ENCODE results near the gene SIGLECL1.
A peak's percentile ranks its signal among the peaks of the same experiment; 100 is the strongest.

Gene SIGLECL1
- 0 to 0.88 (median 0.03) reads per million in 17 experiments for total RNA-seq

DNA sequence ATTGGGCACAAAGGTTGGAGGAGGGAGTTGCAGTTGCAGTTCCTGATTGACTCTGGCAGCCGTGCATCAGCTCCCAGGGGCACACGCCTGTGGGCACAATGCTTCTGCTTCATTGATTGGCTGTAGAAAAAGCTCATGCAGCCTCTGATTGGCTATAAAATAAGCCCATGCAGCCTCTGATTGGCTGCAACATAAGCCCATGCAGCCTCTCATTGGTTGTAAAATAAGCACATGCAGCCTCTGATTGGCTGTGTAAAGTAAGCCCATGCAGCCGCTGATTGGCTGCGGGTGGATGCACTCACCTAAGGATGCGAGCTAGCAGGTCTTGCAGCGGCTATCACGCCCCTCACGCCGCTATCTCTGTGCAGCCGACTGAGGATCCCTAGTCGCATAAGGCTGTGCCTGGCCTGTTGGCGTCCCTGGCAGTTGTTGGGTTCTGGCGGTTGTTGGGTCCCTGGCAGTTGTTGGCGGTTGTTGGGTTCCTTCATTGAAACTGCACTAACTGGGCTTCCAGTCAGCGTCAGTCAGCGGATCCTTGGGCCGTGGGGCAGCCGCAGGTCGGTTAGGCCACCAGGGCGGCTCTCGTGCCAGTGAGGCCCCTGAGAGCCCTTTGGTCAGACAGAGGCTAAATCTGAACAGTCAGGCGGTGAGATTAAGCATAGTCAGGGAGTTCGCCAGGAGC is at the start of gene SIGLECL1:
Gene SIGLECL1 (plus strand): TSS at position 295 of the 682 bp plus-strand sequence. CDS start 12,993 bp downstream, outside the sequence.
- no peak for DNase-seq

DNA sequence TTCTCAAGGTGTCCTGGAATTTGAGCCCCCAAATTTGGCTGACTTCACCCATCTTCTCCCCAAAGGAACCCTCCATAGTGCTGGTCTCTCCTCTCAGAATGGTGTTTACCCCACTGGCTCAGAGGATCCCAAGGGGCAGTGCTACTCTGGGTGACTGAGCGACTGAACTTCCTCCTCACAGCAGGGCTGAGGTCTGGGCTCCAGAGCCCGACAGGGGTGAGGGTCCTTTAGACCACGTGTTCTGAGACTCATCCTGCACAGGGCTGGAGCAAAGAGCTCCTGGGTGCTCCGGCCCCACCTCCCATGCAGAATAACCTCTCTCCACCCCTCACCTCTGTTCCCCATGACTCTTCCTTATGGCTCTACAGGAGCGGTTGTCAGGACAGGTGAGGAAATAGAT is 49.2 kb upstream of the SIGLECL1 start:
- DNase-seq = no peak

DNA sequence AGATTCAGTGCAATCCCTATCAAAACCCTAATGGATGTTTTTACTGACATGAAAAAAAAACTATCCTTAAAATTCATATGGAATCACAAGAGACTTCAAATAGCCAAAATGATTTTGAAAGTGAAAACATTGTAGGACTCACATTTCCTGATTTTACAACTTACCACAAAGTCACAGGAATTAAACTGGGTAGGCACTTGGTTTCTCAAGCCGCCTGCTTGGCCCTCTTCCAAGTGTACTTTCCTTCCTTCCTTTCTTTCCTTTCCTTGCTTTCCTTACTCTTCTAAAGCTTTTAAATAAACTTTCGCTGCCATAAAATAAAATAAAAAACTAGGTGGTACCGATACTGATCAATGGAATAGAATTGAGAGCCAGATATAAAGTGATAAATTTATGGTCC is 47.0 kb upstream of the SIGLECL1 start:
- peak; percentile 39 to 72 (median 60) for DNase-seq

GRCh38 chr19:51204321-51204720 is 46.6 kb upstream of the SIGLECL1 start:
- no peak for DNase-seq

- no peak for DNase-seq
Measured at GRCh38 chr19:51207747-51208146, 43.1 kb upstream of the SIGLECL1 start.

- DNase-seq = no peak
Measured at GRCh38 chr19:51210191-51210784, 40.6 kb upstream of the SIGLECL1 start.

- peak; percentile 73 to 88 (median 86) for DNase-seq
Measured at GRCh38 chr19:51210874-51211361, 40.0 kb upstream of the SIGLECL1 start.

DNA sequence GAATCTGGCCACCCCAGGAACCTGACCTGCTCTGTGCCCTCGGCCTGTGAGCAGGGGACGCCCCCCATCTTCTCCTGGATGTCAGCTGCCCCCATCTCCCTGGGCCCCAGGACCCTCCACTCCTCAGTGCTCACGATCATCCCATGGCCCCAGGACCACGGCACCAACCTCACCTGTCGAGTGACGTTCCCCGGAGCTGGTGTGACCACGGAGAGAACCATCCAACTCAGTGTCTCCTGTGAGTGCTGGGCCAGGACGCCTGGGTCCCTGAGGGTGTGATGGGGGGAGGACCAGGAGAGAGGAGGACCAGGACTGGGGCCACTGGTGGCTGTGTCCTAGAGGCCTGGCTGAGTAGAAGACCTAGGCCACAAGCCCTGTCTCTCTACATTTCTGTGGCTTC is 39.0 kb upstream of the SIGLECL1 start:
- DNase-seq = no peak

DNA sequence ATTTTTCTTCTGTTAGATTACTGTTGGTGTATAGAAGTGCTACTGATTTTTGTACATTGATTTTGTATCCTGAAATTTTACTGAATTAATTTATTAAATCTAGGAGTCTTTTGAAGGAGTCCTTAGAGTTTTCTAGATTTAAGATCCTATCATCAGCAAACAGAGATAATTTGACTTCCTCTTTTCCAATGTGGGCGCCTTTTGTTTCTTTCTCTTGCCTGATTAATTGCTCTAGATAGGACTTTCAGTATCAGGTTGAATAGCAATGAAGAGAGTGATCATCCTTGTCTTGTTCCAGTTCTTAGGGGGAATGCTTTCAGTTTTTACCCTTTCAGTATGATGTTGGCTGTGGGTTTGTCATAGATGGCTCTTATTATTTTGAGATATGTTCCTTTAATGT is 31.6 kb upstream of the SIGLECL1 start:
- peak in 2 of 4 experiments; percentile 38 to 46 for DNase-seq

DNA sequence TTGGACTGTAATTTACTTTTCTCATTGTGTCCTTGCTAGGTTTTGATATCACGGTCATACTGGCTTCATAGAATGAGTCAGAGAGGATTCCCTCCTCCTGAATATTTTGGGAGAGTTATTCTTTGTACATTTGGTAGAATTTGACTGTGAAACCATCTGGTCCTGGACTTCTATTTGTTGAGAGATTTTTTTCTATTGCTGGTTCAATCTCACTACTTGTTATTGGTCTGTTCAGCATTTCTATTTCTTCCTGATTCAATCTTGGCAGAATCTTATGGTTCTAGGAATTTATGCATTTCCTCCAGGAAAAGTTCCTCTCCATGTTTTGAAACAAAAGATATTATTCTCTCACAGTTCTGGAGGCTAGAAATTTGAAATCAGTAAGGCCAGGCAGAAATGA is 30.9 kb upstream of the SIGLECL1 start:
- no peak for DNase-seq

GRCh38 chr19:51220996-51221395 is 29.9 kb upstream of the SIGLECL1 start:
- no peak for DNase-seq

- DNase-seq = no peak
Measured at GRCh38 chr19:51224163-51224641, 26.7 kb upstream of the SIGLECL1 start.

- DNase-seq = peak; percentile 80 to 91 (median 89)
Measured at GRCh38 chr19:51224898-51225393, 25.9 kb upstream of the SIGLECL1 start, which contains the start of gene CD33. TSS of gene CD33 (plus strand) at chr19:51225080. CDS start at chr19:51225119, 39 bp downstream.

GRCh38 chr19:51226067-51226466 is 24.8 kb upstream of the SIGLECL1 start:
- DNase-seq = peak in 3 of 4 experiments; percentile 21 to 37 (median 24)

DNA sequence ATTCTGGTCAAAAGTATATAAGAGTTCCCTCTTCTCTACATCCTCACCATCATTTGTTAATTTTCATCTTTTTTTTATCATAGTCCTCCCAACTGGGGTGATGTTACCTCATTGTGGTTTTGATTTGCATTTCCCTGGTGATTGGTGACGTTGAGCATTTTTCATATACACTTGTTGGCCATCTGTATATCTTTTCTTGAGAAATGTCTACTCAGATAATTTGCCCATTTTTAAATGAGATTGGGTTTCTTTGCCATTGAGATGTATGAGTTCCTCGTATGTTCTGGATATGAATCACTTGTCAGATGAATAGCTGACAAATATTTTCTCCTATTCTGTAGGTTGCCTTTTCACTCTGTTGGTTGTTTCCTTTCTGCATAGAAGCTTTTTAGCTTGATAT is 23.6 kb upstream of the SIGLECL1 start:
- DNase-seq = no peak

- DNase-seq = no peak
Measured at GRCh38 chr19:51227966-51228365, 22.9 kb upstream of the SIGLECL1 start.

- DNase-seq = no peak
Measured at GRCh38 chr19:51240866-51241265, 10.0 kb upstream of the SIGLECL1 start.

GRCh38 chr19:51242881-51243630 is 7.8 kb upstream of the SIGLECL1 start:
- peak in 3 of 4 experiments; percentile 21 to 53 (median 52) for DNase-seq

DNA sequence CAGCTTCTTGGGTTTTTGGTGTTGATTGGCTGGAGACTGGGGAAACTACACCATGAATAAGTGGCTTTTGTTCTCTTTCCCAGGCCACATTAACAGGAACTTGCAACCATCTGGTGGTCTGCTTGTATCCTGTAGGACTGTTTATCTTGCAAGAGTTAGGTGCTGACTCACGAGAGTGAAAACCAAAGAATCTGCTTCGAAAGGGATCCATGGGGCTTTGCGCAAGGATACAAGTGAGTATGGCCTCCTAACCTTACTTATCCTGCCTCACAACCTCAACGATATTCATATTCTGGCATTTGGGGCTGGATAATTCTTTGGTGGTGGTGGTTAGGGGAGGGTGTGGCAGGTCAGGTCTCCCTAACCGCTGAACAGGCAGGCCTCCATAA is 4.7 kb upstream of the SIGLECL1 start:
- DNase-seq = peak; percentile 70 to 94 (median 85)

DNA sequence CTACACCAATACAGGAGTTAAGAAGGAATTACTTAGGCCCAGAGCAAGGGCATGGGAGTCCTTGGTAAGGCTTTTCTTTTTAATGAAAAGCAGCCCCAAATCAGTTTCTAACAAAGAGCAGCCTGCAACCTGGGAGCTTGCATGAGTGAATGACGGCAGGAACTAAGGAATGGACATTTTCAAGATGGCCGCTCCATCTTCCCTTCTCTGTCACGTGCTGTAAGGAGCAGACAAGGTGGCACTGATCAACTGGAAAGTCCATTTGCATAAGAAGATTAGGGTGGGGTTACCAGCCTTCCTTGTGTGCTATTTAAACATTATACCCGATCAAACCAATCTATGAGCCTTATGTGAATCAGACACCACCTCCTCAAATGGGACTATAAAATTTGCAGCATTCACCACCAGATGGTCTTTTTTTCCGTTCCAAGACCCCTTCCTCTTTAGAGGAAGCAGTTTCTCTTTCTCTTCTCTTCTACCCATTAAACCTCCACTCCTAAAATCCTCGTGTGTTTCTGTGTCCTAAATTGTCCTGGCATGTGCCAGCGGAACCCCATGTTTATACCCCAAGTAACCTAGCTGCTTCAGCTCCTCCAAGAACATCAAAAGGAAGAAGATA is 2.8 kb upstream of the SIGLECL1 start:
- no peak for DNase-seq

GRCh38 chr19:51251468-51251820 is 564 bp downstream of the SIGLECL1 start:
- no peak for DNase-seq

- DNase-seq = peak in 2 of 4 experiments; percentile 36 to 41
Measured at GRCh38 chr19:51252306-51253079, 1.6 kb downstream of the SIGLECL1 start.

Measured in suppressor macrophage (primary cell).